Measurements from ENCODE around the gene C10orf67.
"Not testable (repeated sequence)": the region's sequence is repeated elsewhere in the genome, so short reads cannot be mapped to it uniquely, and the experiment has no call there.

C10orf67 gene

GRCh38 chr10:23362069-23362830, 17.7 kb upstream of the C10orf67 start:
- peak; percentile 50 for DNase-seq (ENCODE audit: low spot score)

- no peak for DNase-seq (ENCODE audit: low spot score)
Observed at GRCh38 chr10:23361665-23362064, 17.1 kb upstream of the C10orf67 start.

- DNase-seq (ENCODE audit: low spot score), result peak; percentile 64
Observed at GRCh38 chr10:23359692-23360380, 15.2 kb upstream of the C10orf67 start.

- no peak for DNase-seq (ENCODE audit: low spot score)
Observed at GRCh38 chr10:23358357-23358756, 13.8 kb upstream of the C10orf67 start.

GRCh38 chr10:23354630-23355279, 10.2 kb upstream of the C10orf67 start:
- DNase-seq (ENCODE audit: low spot score), result no peak

- peak; percentile 48 for DNase-seq (ENCODE audit: low spot score)
Observed at GRCh38 chr10:23351926-23352519, 7.4 kb upstream of the C10orf67 start.

- DNase-seq (ENCODE audit: low spot score), result not testable (repeated sequence)
Observed at GRCh38 chr10:23350706-23351105, 6.1 kb upstream of the C10orf67 start.

- DNase-seq (ENCODE audit: low spot score), result peak; percentile 80
Observed at GRCh38 chr10:23345861-23346260, 1.3 kb upstream of the C10orf67 start.

GRCh38 chr10:23343591-23344240, 881 bp downstream of the C10orf67 start:
- peak; percentile 80 for DNase-seq (ENCODE audit: low spot score)

GRCh38 chr10:23342213-23342884, 2.2 kb downstream of the C10orf67 start:
- DNase-seq (ENCODE audit: low spot score), result no peak

- peak; percentile 89 for DNase-seq (ENCODE audit: low spot score)
Observed at GRCh38 chr10:23341004-23341403, 3.6 kb downstream of the C10orf67 start.

- DNase-seq (ENCODE audit: low spot score), result no peak
Observed at GRCh38 chr10:23340354-23340753, 4.2 kb downstream of the C10orf67 start.

- peak; percentile 24 for DNase-seq (ENCODE audit: low spot score)
Observed at GRCh38 chr10:23338886-23339285, 5.7 kb downstream of the C10orf67 start.

- DNase-seq (ENCODE audit: low spot score), result peak; percentile 82
Observed at GRCh38 chr10:23338155-23338828, 6.3 kb downstream of the C10orf67 start.

- peak; percentile 25 for DNase-seq (ENCODE audit: low spot score)
Observed at GRCh38 chr10:23337616-23338015, 7.0 kb downstream of the C10orf67 start.

GRCh38 chr10:23331567-23332301, 12.9 kb downstream of the C10orf67 start:
- peak; percentile 43 for DNase-seq (ENCODE audit: low spot score)

GRCh38 chr10:23330948-23331347, 13.6 kb downstream of the C10orf67 start:
- no peak for DNase-seq (ENCODE audit: low spot score)

- DNase-seq (ENCODE audit: low spot score), result no peak
Observed at GRCh38 chr10:23326544-23327307, 17.9 kb downstream of the C10orf67 start.

- DNase-seq (ENCODE audit: low spot score), result no peak
Observed at GRCh38 chr10:23325132-23325531, 19.5 kb downstream of the C10orf67 start.
